Lower leg skin (tissue), 4 donors: ENCODE results near the gene COL19A1. TPM values are rescaled to one million over a fixed set of nuclear protein-coding genes. Genes with fewer than 3 reads are reported as not detected.

Source experiments
- DNase-seq, 2 donors: peaks; one replicate each; pipeline ENCODE4 v3.0.0-alpha.2; 2019; ENCODE audit warnings: low spot score in 2 of 2
- H3K4me3 ChIP-seq: fragments of 200-600 bp; sonication (generic); 2 replicates; pipeline ENCODE4 v1.5.1; 2017; ENCODE audit warnings: mild to moderate bottlenecking, low read depth; ENCODE audit not compliant: poor library complexity, severe bottlenecking
- POLR2A ChIP-seq, 2 donors: fragments of 450-650 bp; IDR thresholded peaks; one replicate each; pipeline ENCODE4 v1.6.1; 2016 to 2017; ENCODE audit warnings: antibody characterized with exemption in 2 of 2, mild to moderate bottlenecking in 1 of 2, moderate library complexity in 1 of 2
- WGBS, 2 donors: methylation state at CpG; one replicate each; pipeline ENCODE4 v1.1.5; 2018; 5-methylcytosine and 5-hydroxymethylcytosine counted together
- intact Hi-C: fragments of 100-400 bp; cut with DNase I; formaldehyde crosslinking; loops from one replicate; pipeline ENCODE4 v1.15.0; 2023; ENCODE audit warnings: low total_unique reads
- total RNA-seq, 4 donors: library from RNA; depleted of rRNA; stranded (reverse); fragments of >200 nt; gene quantifications; one replicate each; pipeline ENCODE4 v1.1.0, GENCODE V29; 2016
- TF ChIP-seq, protein P1 (sequence below), 3 donors: fragments of 450-650 bp; IDR thresholded peaks; one replicate each; pipeline ENCODE4 v1.5.1; 2016; ENCODE audit warnings: antibody characterized with exemption in 3 of 3, mild to moderate bottlenecking in 3 of 3, moderate library complexity in 2 of 3

COL19A1 gene
- total RNA-seq, 4 donors from 2014 or later: 0.12 to 0.19 TPM; not detected in 2

DNA sequence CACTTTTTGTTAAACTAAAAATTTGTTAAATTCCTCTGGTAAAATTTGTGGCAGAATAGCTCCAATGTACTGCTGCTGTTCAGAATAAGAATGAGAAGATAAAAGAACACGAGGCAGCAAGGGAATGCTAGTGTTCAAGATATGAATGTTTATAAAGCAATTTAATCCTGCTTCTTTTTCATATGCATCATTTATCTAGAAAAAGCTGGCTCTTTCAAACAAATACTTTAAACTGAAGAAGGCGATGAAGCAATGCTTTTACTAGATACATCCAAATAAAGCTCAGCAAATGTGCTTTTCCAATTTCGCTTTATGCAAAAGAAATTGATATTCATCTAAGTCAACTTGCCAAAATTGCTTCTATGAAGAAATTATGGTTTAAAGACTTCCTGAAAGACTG lies 370.0 kb downstream of the COL19A1 start:
- intact Hi-C loops: no loop called here
- H3K4me3 ChIP-seq: no peak overlapping the region
- 82 to 85% methylated on average over 3 of the region's 3 CpGs for WGBS, 2 donors
- DNase-seq: no peak
- TF ChIP-seq POLR2A (IDR thresholded peaks at IDR 0.05): no peak
- TF ChIP-seq, protein P1, sequence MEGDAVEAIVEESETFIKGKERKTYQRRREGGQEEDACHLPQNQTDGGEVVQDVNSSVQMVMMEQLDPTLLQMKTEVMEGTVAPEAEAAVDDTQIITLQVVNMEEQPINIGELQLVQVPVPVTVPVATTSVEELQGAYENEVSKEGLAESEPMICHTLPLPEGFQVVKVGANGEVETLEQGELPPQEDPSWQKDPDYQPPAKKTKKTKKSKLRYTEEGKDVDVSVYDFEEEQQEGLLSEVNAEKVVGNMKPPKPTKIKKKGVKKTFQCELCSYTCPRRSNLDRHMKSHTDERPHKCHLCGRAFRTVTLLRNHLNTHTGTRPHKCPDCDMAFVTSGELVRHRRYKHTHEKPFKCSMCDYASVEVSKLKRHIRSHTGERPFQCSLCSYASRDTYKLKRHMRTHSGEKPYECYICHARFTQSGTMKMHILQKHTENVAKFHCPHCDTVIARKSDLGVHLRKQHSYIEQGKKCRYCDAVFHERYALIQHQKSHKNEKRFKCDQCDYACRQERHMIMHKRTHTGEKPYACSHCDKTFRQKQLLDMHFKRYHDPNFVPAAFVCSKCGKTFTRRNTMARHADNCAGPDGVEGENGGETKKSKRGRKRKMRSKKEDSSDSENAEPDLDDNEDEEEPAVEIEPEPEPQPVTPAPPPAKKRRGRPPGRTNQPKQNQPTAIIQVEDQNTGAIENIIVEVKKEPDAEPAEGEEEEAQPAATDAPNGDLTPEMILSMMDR (IDR thresholded peaks at IDR 0.05): no peak

DNA sequence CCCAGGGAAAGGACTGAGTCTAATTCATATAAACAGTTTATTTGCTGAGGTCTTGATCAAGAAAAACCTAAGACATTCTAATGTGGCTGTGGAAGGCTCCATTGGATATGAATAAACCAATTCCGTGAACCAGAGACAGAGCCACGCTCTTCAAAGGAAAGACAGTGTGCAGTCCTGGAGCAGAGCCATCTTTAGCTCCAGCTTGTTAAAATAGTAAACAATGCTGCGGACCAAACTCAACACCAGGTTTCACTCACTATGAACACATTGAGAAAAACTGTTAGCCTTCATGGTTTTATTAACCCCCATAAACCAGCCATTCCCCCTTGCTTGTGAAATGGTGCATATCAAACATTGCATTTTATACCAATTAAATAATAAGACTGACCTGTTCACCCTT lies 374.7 kb downstream of the COL19A1 start:
- no peak for DNase-seq
- intact Hi-C loops: no loop called here
- TF ChIP-seq, protein P1 (IDR thresholded peaks at IDR 0.05): no peak
- no peak for TF ChIP-seq POLR2A (IDR thresholded peaks at IDR 0.05)
- H3K4me3 ChIP-seq: no peak overlapping the region
- 55 to 66% methylated on average over 3 of the region's 3 CpGs for WGBS, 2 donors

DNA sequence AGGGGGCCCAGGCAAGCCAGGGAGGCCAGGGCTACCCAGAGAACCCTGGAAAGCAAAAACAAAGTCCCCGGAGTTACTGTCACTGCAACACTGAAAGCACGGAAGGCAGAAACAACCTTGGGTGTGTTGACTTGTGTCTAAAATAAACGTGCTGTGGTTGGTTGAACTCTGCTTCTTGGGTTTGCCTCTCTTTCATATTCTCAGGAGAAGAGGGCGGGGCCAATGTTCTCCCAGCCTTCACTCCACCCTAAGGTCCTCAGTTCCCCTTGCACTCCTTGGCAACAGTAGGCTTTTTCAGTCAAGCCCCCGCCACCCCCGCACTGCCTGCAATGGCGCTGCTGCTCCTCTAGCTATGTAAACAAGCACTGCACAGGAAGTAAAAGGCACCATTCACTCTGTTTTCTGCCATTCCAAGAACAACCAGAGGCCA lies 375.6 kb downstream of the COL19A1 start:
- DNase-seq: no peak
- TF ChIP-seq, protein P1 (IDR thresholded peaks at IDR 0.05): no peak
- TF ChIP-seq POLR2A (IDR thresholded peaks at IDR 0.05): no peak
- intact Hi-C loops: no loop called here
- H3K4me3 ChIP-seq: no peak overlapping the region
- 83 to 85% methylated on average over 7 of the region's 7 CpGs for WGBS, 2 donors

DNA sequence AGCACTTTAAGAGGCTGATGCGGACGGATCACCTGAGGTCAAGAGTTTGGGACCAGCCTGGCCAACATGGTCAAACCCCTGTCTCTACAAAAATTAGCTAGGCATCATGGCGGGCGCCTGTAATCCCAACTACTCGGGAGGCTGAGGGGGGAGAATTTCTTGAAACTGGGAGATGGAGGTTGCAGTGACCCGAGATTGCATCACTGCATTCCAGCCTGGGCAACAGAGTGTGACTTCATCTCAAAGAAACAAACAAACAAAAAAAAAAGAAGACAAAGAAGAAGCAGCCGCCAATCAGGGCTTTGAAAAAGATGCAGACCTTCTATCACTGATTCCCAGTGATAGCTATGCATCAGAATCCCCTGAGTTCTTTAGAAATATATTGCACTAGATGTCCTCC lies 379.8 kb downstream of the COL19A1 start:
- WGBS, 2 donors: 91 to 96% methylated on average over 7 of the region's 7 CpGs
- DNase-seq: no peak
- TF ChIP-seq, protein P1 (IDR thresholded peaks at IDR 0.05): no peak
- TF ChIP-seq POLR2A (IDR thresholded peaks at IDR 0.05): no peak
- no peak overlapping the region for H3K4me3 ChIP-seq
- intact Hi-C loops: no loop called here

DNA sequence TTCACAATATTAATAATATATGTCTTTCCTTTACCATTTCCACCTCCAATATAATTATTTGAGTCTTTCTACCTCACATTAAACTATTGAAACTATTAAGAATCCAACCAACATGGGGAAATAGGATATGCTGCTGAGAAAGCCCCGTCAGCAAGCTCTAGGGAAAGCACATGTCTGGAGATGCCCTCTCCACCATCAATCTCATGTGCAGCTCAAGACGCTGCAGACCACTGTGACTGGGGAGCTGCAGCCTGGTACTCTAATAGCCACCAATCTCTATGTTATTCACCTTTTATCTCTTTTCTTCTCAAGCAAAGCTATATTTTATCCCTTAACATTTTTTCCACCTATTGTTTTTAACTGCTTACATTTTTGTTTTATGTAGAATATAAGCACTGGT lies 386.2 kb downstream of the COL19A1 start:
- no peak for TF ChIP-seq POLR2A (IDR thresholded peaks at IDR 0.05)
- TF ChIP-seq, protein P1 (IDR thresholded peaks at IDR 0.05): no peak
- no peak for DNase-seq
- intact Hi-C loops: no loop called here
- WGBS, 2 donors: 74 to 76% methylated on average over 2 of the region's 2 CpGs
- no peak overlapping the region for H3K4me3 ChIP-seq

DNA sequence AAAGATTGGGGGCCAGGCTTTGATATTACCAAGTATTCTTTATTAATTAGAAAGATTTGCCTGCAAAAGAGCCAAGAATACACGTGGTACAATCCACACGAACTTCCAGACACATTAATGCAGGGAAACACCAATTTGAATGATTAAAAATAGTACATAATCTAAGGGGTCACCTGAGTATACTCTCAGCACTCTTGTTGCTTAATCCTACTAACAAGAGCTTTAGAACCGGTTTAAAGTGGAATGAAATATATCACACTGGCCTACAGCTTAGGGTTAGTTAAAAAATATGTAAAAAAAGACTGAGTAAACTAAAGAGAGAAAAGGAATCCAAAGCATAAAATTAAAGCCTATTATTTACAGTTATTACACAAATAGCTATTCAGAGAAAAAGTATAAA lies 387.6 kb downstream of the COL19A1 start:
- 45 to 56% methylated on average over 3 of the region's 3 CpGs for WGBS, 2 donors
- TF ChIP-seq POLR2A (IDR thresholded peaks at IDR 0.05): no peak
- intact Hi-C loops: no loop called here
- no peak for DNase-seq
- H3K4me3 ChIP-seq: no peak overlapping the region
